HG03108 (cell line): ENCODE results near the gene PCOLCE2.

Experiments used
- ATAC-seq: cut with Tn5 transposase; IDR thresholded peaks from one replicate; pipeline ENCODE4 v1.9.1; 2021; ENCODE audit warnings: moderate library complexity; ENCODE audit not compliant: unreplicated experiment

Gene PCOLCE2

DNA sequence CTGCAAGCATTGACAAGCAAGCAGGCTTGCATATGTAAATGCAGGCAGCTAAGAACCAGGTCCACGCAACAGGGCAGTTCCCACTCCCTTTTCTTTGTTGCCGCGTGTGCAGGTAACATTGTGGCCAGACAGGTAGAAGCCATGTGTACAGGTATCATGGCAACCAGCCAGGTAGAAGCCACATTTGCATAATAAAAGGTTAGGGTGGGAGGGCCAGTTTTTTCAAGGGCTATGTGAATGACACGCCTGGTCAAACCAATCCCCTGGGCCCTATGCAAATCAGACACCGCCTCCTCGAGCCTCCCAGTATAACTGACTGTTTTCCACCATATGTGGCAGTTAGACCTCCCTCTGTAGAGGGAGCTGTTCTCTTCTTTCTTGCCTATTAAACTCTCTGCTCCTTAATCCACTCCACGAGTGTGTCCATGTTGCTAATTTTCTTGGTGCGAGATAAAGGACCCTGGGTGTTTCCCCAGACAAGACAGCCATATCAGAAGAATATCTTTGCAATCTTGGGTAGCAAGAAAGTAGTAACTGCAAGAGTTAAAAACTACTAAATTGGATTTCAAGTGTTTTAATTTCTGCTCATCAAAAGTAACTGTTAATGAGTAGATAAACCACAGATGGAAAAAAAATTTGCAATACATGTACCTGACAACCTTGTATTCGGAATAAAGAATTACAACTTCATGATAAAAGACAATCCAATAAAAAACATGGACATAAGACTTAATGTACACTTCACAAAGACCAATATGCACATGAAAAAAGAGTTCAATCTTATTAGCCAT is 21.8 kb downstream of the PCOLCE2 start:
- no peak for ATAC-seq

DNA sequence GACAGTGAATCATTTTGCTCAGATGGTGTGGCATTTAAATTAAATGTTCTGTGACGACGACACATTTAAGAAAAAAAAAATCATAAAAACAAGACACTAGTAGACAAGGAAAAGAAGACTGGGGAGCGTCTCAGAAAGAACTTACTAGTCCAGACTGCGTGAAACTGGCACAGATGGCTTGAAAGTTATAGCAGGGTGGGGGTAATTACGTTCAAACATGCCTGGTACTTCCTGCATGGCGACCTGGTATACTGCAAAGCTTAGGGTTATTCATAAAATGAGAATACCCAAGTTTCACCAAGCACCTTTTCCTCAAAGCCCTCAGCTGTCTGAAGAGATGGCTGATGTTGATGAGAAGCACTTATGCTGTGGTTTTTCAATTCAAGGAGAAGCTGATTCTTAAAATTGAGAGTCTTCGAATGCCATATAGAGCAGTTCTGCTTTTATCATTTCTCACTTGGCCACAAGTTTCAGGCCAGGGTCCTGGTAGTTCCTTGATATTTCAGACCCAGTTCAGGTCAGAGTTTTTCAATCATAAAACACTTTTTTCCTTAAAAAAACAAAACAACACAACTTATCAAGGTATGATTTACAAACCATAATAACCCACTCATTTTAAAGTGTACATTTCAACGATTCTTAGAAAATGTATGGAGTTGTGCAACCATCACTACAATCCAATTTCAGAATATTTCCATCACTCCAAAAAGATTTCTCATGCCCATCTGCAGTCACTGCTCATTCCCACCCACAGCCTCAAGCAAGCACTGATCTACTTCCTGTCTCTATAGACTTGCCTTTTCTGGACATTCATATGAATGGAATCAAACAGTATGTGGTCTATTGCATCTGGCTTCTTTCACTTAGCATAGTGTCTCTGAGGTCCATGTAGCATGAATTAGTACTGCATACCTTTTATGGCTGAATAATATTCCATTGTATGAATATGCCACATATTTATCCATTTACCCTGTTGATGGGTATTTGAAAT is 24.7 kb downstream of the PCOLCE2 start:
- no peak for ATAC-seq

DNA sequence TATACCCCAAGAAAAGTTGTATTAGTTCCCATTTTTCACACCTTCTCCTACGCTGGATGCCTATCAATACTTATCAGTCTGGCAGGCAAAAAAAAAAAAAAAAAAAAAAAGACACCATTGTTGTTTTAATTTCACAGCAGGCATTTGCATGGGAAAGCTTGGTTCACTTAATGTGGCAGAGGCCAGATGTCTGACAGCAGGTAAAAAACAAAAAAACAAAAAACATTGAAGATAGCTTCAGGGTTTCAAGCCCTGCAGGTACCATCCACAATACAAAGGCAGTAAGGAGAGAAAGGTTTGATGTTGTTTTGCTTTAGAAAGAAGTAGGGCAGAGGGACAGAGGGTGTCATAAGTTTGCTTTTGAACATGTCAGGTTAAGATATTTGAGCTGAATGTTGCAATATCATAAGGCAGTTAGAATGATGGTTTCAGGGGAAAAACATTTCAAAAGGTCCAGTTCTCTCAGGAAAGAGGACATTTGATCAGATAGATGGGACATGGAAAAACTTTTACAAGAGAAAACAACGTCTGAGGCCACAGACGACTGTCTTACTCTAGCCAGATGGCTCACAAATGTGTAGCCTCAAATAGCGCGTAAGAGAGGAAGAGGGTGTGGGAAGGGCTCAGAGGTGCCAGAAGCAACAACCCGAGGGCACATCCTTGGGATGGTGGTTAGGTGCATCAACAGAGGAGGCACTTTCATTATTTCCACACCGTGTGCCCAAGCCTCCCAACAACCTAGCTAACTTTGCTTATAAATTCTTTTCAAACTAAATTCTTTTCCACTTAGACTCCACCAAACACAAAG is 25.7 kb downstream of the PCOLCE2 start:
- no peak for ATAC-seq

DNA sequence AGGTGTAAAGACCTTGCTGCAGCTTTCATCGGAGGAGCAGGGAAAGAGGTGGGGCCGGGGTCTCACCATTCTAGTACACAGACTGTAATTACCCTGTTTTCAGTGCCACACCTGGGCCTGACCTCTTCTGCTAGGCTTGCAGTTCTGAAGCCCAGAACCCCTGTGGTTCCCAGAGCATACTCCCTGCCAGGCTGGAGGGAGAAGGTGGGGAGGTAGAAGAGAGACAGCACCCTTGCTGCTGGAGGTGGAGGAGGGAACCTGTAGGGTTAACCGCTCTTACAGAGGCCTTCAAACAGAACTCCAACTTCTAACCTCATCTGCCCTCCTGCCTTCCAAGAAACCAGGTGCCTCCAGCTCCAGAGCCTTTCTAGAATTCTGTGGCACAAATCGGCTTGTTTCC is 27.0 kb downstream of the PCOLCE2 start:
- ATAC-seq = no peak

DNA sequence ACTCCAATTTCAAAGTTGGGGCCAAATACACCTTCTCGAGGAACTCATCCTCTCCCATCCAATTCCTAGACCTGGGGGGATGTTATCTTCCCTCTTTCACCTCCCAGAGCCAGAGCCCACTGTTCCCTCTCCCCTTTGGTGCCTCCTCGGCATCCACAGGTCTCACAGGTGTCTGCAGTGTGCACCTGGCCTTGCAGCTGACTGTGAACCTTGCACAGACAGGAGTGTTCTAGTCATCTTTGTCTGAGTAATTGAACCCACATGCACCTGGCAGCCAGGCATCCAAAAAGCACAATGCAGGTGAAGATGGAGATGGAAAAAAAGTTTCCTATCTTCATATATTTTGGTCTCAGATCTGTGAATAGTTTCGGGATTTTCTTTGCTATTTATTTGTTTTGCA is 30.8 kb downstream of the PCOLCE2 start:
- no peak for ATAC-seq

DNA sequence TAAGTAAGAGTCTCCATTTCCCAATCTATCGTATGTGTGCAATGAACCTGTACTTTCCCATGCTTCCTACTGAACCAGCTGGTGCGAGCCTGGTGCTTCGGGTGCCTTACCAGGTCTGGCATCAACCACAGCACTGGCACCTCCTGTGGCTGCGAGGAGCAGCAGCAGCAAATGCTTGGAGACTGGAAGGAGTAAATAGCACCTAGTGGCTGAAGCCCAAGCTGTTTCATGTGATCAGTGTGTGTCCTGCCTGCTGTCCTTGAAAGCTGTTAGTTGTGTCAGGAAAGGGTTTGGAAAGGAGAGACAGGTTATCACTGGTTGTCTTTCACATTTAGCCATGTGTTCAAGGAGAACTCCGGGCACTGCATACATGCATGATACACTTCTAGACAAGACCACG is 31.8 kb downstream of the PCOLCE2 start:
- no peak for ATAC-seq

DNA sequence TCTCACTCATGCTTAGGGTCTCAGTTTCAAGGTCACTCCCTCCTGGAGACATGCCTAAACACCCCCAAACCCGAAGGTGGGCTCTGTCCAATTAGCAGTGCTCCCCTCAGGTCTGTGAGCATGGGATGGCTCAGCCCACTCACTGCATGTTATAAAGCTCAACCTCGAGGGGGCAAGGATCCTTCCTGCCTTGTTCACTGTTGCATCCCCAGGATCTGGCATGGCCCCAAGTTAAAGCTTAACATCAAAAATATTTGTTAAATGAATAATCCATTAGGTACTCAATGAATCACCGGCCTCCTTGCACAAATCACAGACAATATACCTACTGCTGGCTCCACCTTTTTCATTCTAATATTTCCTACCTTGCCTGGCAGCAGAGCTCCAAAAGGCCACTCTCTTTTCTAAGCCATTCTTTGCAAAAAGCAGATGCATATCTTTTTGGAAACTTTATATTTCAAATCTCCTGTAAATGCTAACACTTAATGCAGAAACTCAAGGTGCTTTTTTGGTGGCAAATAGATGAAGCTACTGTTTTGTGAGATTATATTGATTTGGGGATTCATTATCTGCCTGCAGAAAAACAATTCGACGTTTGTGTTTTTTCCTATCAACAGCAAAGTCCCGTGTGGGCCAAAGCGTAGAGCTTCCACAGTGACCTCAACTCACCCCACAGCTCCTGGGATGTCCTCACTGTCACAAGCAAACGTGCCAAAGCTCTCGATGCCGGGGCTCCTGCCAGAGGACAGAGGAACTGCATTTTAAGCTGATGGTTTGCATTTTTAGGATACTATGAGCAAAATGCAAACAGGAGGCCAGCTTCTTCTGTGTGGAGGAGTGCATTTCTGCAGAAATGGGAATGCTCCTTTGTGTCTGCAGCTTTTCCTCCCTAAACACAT is 35.4 kb downstream of the PCOLCE2 start:
- ATAC-seq = no peak

DNA sequence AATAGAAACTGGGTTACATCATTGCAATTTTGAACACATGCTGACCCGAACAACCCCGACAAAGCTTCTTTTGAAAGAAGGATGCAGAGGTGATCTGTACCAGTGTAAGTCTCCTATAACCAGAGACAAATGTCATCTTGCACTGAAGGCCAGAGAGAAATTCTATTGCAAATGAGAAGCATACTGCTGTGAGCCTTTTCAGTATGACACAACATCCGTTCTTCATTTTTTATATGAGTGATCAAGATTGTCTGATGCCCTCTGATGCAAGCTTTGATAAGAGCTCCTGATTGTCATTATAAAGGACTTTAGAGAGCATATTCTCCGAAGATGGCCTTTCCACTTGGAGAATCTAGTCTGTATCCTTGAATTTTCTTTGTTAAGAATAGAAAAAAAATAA is 36.9 kb downstream of the PCOLCE2 start:
- no peak for ATAC-seq

DNA sequence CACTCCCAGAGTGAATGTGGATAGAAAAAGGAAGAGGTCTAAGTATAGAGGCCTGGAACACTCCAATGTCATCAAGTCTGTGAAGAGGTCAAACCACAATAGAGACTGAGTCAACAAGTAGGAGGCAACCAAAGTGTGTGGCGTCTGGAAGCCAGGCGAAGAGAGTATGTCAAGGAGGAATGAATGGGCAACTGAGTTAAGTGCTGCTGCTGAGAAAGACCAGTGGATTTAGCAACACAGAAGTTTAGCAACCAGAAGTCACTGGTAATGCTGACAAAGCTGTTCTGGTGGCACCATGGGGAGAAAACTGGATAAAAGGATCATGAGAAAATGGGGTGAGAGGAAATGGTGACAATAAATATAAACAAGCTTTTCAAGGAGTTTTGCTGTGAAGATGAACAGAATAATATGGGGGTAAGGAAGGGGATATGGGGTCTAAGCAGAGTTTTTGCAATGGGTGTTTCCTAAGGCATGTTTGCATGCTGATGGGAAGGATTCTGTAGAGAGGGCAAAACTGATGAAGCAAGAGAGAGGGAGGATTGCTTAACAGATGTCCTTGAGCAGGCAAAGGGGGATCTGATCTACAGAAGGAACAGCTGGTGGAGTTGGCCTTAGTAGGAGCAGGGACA is 38.4 kb downstream of the PCOLCE2 start:
- ATAC-seq = no peak

DNA sequence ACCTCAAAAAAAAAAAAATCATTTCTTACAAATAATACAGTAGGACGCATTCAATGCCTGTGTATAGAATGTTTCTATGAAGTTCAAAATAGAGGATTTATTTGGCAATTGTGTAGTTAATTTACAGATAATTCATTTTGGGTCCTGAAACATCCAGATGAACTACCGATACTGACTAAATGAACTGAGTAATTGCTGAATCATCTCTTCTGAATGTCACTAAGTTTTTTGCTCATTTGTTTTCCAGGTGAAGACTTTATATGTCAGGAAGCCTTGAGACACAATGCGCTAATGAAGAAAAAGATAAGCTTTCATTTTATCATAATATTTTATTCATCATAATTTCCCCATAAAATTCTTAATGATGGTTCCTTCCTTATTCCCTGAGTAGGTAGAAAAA is 39.7 kb downstream of the PCOLCE2 start:
- no peak for ATAC-seq

DNA sequence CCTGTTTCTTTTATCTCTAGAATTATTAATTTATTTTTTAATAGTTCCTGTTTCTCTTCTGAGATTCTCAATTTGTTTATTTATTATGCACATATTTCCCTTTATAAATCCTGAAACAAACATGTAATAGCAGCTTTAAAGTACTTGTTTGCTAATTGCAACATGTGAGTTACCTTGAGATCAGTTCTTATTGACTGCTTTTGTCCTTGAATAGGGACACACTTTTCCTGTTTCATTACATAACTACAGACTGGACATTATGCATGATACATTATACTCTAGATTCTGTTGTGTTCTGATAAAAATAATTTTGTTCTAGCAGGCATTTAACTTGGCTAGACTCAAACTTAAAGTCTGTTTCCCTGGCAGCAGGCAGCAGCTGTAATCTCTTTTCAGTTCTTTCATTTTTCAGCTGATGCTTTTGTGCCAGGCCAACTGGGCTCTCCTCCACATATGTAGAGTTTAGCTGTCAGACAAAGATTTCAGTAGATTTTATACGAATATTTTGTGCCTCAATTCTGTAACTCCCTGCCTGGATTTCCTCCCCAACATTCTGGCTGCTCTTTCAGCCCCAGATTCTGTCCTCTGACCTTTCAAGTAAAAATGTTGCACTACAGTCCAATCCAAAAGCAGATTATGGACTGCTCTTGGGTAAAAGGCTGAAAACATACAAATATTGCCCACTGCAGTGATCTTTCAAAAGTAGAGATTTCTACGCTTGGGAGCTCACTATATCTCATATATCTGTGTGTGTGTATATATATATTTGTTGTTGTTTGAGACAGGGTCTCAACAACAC is 41.9 kb downstream of the PCOLCE2 start:
- no peak for ATAC-seq

DNA sequence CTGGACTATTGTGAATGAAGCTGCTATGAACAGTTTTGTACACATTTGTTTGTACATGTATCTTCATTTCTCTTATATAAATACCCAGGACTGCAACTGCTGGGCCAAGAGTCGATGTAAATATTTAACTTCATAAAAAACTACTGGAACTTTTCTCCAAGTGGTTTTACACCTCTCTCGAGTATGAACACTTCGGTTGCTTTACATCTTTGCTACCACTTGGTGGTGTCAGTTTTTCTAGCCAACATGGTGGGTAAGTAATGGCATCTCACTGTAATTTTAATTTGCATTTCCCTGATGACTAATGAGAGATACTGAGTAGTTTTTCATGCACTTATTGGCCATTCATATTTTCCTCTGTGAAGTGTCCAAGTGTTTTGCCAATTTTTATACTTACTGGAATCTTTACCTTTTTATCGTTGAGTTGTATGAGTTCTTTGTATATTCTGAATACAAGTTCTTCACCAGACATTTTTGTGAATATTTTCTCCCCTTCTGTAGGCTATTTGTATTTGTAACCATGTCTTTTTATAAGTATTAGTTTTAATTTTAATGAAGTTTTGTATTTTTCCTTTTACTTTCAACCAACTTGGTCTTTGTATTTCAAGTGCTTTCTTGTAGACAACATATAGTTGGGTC is 44.4 kb downstream of the PCOLCE2 start:
- no peak for ATAC-seq

DNA sequence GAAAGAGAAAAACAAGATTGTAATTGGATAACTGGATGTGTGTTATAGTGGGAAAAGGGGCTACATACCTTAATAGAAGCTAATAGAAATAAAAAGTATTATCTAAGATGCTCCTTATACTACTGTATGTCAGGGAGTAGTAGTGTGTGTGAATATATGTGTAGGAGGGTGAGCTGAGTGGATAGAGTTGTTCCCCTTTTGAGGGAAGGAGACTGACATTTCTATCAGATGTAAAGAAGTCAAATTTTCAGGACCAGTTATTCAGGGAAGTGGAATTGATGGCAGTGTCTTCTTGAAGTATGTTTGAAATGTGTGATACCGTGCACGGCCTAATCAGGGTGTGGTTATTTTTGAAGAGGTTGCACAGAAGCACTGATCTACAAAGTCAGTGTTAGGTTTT is 49.1 kb downstream of the PCOLCE2 start:
- no peak for ATAC-seq

DNA sequence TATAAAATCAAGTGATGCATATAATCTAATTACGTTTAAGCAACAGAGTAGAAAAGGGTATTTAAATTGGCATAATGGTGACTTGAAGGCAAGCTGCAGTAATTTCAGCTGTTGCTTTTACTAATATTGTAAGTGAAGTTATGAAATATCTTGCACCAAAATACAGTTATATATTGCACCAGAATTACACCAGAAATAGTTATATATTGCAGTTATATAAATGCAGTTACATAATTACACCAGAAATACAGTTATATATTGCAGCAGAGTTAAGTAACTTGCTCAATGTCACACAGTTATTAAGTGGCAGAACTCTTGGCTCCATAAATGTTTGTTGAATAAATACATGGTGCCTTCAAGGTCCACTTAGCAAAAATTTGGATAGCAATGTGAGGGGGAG is 51.4 kb downstream of the PCOLCE2 start:
- ATAC-seq = no peak

DNA sequence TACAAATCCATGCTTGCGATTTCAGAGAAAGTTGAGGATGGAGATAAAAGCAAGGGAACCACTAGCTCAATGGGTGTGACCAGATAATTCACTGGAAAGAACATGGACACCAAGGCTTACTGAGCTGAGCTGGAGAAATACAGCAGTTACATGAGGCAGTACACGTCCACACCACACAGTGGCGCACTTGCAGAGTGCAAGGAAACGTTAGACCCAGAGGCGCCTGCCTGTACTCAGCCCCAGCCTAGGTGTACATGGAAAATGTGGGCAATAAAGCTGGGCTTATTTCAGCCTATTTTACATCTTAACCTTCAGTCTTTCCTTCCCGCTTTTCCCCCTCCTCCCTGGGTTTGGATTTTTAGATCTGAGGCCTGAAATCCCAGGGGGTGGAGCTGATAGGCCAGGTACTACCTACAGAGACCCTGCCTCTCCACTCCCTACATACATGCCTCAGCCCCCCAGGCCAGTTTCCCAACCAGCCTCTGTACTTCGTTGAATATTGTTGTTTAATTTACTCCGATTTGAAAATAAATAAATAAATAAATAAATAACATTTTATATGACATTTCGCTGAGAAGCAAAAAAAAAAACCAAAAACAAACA is 60.1 kb downstream of the PCOLCE2 start:
- ATAC-seq = peak; percentile 95

DNA sequence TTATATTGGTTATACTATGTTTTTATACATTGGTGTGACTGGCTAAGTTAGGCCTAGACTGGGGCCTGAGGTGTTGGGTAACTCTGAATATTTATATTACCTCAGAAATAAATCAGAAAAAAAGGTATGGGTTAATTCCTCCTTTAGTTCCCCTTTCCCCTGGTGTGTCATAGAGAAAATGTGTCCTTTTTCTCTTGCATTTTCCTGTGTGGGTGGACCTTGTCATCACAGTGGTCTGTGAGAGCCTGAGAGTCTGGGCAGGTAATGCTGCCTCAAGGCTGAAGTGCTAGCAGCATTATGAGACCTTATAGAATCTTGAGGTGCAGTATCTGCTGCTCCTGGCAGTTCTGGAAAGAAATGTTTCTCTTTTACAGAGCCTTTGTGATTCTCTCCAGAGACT is 69.7 kb downstream of the PCOLCE2 start:
- no peak for ATAC-seq

DNA sequence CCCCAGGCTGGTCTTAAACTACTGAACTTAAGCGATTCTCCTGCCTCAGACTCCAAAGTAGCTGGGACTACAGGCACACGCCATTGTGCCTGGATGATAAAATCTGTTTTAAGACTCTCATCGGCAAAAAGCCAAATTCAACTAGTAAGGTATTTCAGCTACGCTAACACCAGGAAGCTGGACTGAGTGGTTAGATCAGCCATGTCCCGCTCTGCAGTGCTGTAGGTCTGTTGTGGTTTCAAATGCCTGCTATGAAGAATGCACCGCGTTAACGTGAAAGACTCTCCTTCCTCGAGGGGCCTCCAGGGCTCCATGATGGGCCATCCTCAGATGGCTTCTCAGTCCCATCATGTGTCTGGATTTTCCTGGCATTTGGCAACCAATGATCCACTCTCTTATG is 70.2 kb downstream of the PCOLCE2 start:
- ATAC-seq = no peak

DNA sequence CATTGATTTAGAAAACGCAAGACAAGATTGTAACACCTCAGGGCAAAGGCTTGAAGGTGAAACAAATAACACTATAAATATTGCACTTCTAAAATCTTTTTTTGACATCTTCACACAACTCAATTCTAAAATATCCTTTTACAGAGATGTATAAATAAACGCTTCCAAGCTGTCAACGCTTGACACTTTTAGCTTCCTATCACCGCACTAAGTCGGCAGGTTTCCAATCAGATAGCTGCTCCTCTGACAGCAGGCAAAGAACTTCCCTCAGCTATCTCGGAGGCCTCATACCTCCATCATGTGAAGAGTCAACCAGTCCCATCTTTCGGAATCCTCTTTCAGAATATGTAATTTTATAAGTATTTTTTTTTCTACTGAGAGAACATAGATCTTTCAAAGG is 71.0 kb downstream of the PCOLCE2 start:
- no peak for ATAC-seq
